GM23338 (cell line): ENCODE data around the gene ETFA. TPM values are rescaled to one million over a fixed set of nuclear protein-coding genes. Genes with fewer than 3 reads are reported as not detected.
A peak's percentile ranks its signal among the peaks of the same experiment; 100 is the strongest.

Experiments used
- ATAC-seq: fragments of 200-7000 bp; cut with Tn5 transposase; 3 replicates; pipeline ENCODE4 v1.9.1; 2020
- DNase-seq: peaks from one replicate; pipeline ENCODE4 v3.0.0-alpha.2; 2015; ENCODE audit warnings: low spot score
- H2AFZ ChIP-seq: fragments of 200-600 bp; sonication (generic); 2 replicates; pipeline ENCODE4 v1.8.0; 2016; ENCODE audit warnings: antibody characterized with exemption, mild to moderate bottlenecking, moderate library complexity
- H3F3A ChIP-seq: fragments of 200-600 bp; sonication (generic); replicated peaks from 2 replicates; pipeline ENCODE4 v1.8.0; 2017; ENCODE audit warnings: antibody characterized with exemption, mixed run types, low read depth
- H3K27ac ChIP-seq: fragments of 200-600 bp; sonication (generic); 2 replicates; pipeline ENCODE4 v1.6.1; 2016; ENCODE audit warnings: low read depth
- H3K27me3 ChIP-seq: fragments of 200-600 bp; sonication (generic); 2 replicates; pipeline ENCODE4 v1.8.0; 2016; ENCODE audit warnings: mild to moderate bottlenecking, mixed run types, moderate library complexity; ENCODE audit not compliant: insufficient read depth
- H3K36me3 ChIP-seq: fragments of 200-600 bp; sonication (generic); 2 replicates; pipeline ENCODE4 v1.8.0; 2016; ENCODE audit warnings: mild to moderate bottlenecking; ENCODE audit not compliant: insufficient read depth
- H3K4me1 ChIP-seq: fragments of 200-600 bp; sonication (generic); 2 replicates; pipeline ENCODE4 v1.8.0; 2016; ENCODE audit warnings: mild to moderate bottlenecking, moderate library complexity; ENCODE audit not compliant: insufficient read depth
- H3K4me2 ChIP-seq: fragments of 200-600 bp; sonication (generic); 2 replicates; pipeline ENCODE4 v1.7.1; 2017; ENCODE audit warnings: mixed run types
- H3K4me3 ChIP-seq: fragments of 200-600 bp; sonication (generic); 2 replicates; pipeline ENCODE4 v1.6.1; 2016; ENCODE audit warnings: mixed run types
- H3K79me2 ChIP-seq: fragments of 200-600 bp; sonication (generic); replicated peaks from 2 replicates; pipeline ENCODE4 v1.8.0; 2017; ENCODE audit warnings: mild to moderate bottlenecking; ENCODE audit not compliant: insufficient read depth
- H3K9me2 ChIP-seq: fragments of 200-600 bp; sonication (generic); 2 replicates; pipeline ENCODE4 v1.8.0; 2017; ENCODE audit not compliant: insufficient read depth
- H4K20me1 ChIP-seq: fragments of 200-600 bp; sonication (generic); replicated peaks from 2 replicates; pipeline ENCODE4 v1.8.0; 2017; ENCODE audit warnings: mild to moderate bottlenecking; ENCODE audit not compliant: insufficient read depth
- H3K27ac Mint-ChIP-seq: 2 replicates; pipeline ENCODE4 v1.8.0; 2020; ENCODE audit warnings: inconsistent platforms, mild to moderate bottlenecking, moderate library complexity, mixed read lengths
- H3K27me3 Mint-ChIP-seq: 3 replicates; pipeline ENCODE4 v1.8.0; 2022; ENCODE audit warnings: low read depth, mild to moderate bottlenecking, moderate library complexity, mixed read lengths, inconsistent platforms; ENCODE audit not compliant: insufficient read depth, poor library complexity
- H3K36me3 Mint-ChIP-seq: 3 replicates; pipeline ENCODE4 v1.8.0; 2021; ENCODE audit warnings: low read depth, mild to moderate bottlenecking, inconsistent platforms, moderate library complexity, mixed read lengths
- H3K4me1 Mint-ChIP-seq: 3 replicates; pipeline ENCODE4 v1.8.0; 2020; ENCODE audit warnings: mild to moderate bottlenecking, inconsistent platforms, mixed read lengths
- H3K4me3 Mint-ChIP-seq: 3 replicates; pipeline ENCODE4 v1.8.0; 2021; ENCODE audit warnings: moderate library complexity, mild to moderate bottlenecking, inconsistent platforms, mixed read lengths
- H3K9me3 Mint-ChIP-seq: 3 replicates; pipeline ENCODE4 v1.8.0; 2020; ENCODE audit warnings: moderate library complexity, mild to moderate bottlenecking, inconsistent platforms, mixed read lengths
- CREB1 ChIP-seq: fragments of 250-450 bp; sonication (Bioruptor Pico); IDR thresholded peaks from 2 replicates; pipeline ENCODE4 v1.5.0; 2020; ENCODE audit warnings: low read depth, mild to moderate bottlenecking, moderate library complexity
- CTCF ChIP-seq, 2 experiments: fragments of 200-600 bp in 1 of 2; sonication (generic) in 1 of 2; conservative IDR thresholded peaks; 2 replicates each; pipeline versions ENCODE4 v1.5.1 to v1.6.1; 2016 to 2017; ENCODE audit warnings: antibody characterized with exemption in 2 of 2, low read depth in 2 of 2, mild to moderate bottlenecking in 2 of 2, moderate library complexity in 1 of 2
- ETS1 ChIP-seq: IDR thresholded peaks from 2 replicates; pipeline ENCODE4 v1.6.1; 2016; ENCODE audit warnings: antibody characterized with exemption
- EZH2 ChIP-seq: fragments of 200-600 bp; sonication (generic); IDR thresholded peaks from one replicate; pipeline ENCODE4 v1.8.0; 2017; ENCODE audit warnings: antibody characterized with exemption, mild to moderate bottlenecking, low read depth; ENCODE audit not compliant: unreplicated experiment
- EZH2phosphoT487 ChIP-seq: fragments of 200-600 bp; sonication (generic); IDR thresholded peaks from one replicate; pipeline ENCODE4 v1.8.1; 2018; ENCODE audit warnings: antibody characterized with exemption; ENCODE audit not compliant: unreplicated experiment
- JUNB ChIP-seq: IDR thresholded peaks from one replicate; pipeline ENCODE4 v1.6.1; 2016; ENCODE audit warnings: antibody characterized with exemption; ENCODE audit not compliant: unreplicated experiment
- NANOG ChIP-seq: IDR thresholded peaks from 2 replicates; pipeline ENCODE4 v1.6.1; 2016; ENCODE audit warnings: antibody characterized with exemption, borderline replicate concordance
- POLR2AphosphoS5 ChIP-seq: IDR thresholded peaks from 2 replicates; pipeline ENCODE4 v1.6.1; 2016; ENCODE audit warnings: antibody characterized with exemption, low read depth
- REST ChIP-seq: IDR thresholded peaks from one replicate; pipeline ENCODE4 v1.6.1; 2018; ENCODE audit warnings: antibody characterized with exemption; ENCODE audit not compliant: unreplicated experiment
- STAT1 ChIP-seq: IDR thresholded peaks from one replicate; pipeline ENCODE4 v1.6.1; 2016; ENCODE audit warnings: antibody characterized with exemption; ENCODE audit not compliant: unreplicated experiment
- ZNF114 ChIP-seq: fragments of 250-450 bp; sonication (Bioruptor Pico); IDR thresholded peaks from 2 replicates; pipeline ENCODE4 v1.5.0; 2020; ENCODE audit warnings: mild to moderate bottlenecking, moderate library complexity
- ZNF331 ChIP-seq: fragments of 250-450 bp; sonication (Bioruptor Pico); IDR thresholded peaks from 2 replicates; pipeline ENCODE4 v1.5.0; 2020; ENCODE audit warnings: low read depth, mild to moderate bottlenecking, moderate library complexity
- ZNF462 ChIP-seq: fragments of 250-450 bp; sonication (Bioruptor Pico); IDR thresholded peaks from 2 replicates; pipeline ENCODE4 v1.5.0; 2020; ENCODE audit warnings: mild to moderate bottlenecking, moderate library complexity
- polyA plus RNA-seq: library from polyadenylated mRNA; unstranded; fragments of >200 nt; fragmentation: Nextera tagmentation; extraction: Ambion mirVana; gene quantifications from 2 replicates; pipeline ENCODE4 v1.2.1, GENCODE V29; 2016
- total RNA-seq: library from RNA; depleted of rRNA; stranded (reverse); fragments of >200 nt; shearing (Covaris generic); gene quantifications from 2 replicates; pipeline ENCODE4 v1.2.3, GENCODE V29; 2014

Gene ETFA
- total and polyA plus RNA-seq, 2 experiments from 2014 or later, result 52.9 to 69.1 TPM

- peaks cover 28% of the 10 kb centered on the region for H4K20me1 ChIP-seq
- TF ChIP-seq ETS1, result no peak
- TF ChIP-seq CTCF (conservative IDR thresholded peaks at IDR 0.05; ENCODE audit: low read depth in 2 of 2), result no peak
- TF ChIP-seq CREB1 (CRISPR knock-in tag), result no peak
- TF ChIP-seq EZH2, result no peak
- TF ChIP-seq NANOG, result no peak
- no peak for TF ChIP-seq JUNB
- TF ChIP-seq ZNF462 (CRISPR knock-in tag), result no peak
- no peak for TF ChIP-seq ZNF331 (CRISPR knock-in tag)
- no peak for TF ChIP-seq EZH2phosphoT487
- TF ChIP-seq POLR2AphosphoS5, result no peak
- no peak for TF ChIP-seq STAT1
- no peak for TF ChIP-seq ZNF114
- TF ChIP-seq REST, result no peak
- no peak overlapping the region; the same call in 1 of the 2 replicates for H2AFZ ChIP-seq
- peaks cover 31% of the 10 kb centered on the region for H3K4me1 ChIP-seq
- peaks cover 4% of the 10 kb centered on the region; the same call in 1 of the 2 replicates for H3F3A ChIP-seq
- H3K9me3 Mint-ChIP-seq, result no peaks in the 10 kb centered on the region
- peaks cover 64% of the 10 kb centered on the region for H3K27me3 Mint-ChIP-seq
- peak overlapping the region; percentile 71 for H3K4me3 Mint-ChIP-seq
- no peaks in the 10 kb centered on the region for H3K9me2 ChIP-seq
- peak overlapping the region; percentile 91 for H3K4me2 ChIP-seq
- peaks cover 20% of the 10 kb centered on the region for H3K4me1 Mint-ChIP-seq
- DNase-seq (no peak), ATAC-seq (no peak)
- H3K36me3 ChIP-seq, result no peaks in the 10 kb centered on the region
- no peaks in the 10 kb centered on the region; the same call in 2 of the 3 replicates for H3K36me3 Mint-ChIP-seq
- no peak overlapping the region for H3K27ac Mint-ChIP-seq
- H3K27ac ChIP-seq, result no peak overlapping the region
- H3K4me3 ChIP-seq, result peak overlapping the region; percentile 68
- no peaks in the 10 kb centered on the region for H3K79me2 ChIP-seq
- H3K27me3 ChIP-seq, result peaks cover 85% of the 10 kb centered on the region
Measured at GRCh38 chr15:76347482-76348055, 36.3 kb upstream of the ETFA start.
